Measurements from ENCODE around the gene CNTROB.
A peak's percentile ranks its signal among the peaks of the same experiment; 100 is the strongest.

The CNTROB gene, protein sequence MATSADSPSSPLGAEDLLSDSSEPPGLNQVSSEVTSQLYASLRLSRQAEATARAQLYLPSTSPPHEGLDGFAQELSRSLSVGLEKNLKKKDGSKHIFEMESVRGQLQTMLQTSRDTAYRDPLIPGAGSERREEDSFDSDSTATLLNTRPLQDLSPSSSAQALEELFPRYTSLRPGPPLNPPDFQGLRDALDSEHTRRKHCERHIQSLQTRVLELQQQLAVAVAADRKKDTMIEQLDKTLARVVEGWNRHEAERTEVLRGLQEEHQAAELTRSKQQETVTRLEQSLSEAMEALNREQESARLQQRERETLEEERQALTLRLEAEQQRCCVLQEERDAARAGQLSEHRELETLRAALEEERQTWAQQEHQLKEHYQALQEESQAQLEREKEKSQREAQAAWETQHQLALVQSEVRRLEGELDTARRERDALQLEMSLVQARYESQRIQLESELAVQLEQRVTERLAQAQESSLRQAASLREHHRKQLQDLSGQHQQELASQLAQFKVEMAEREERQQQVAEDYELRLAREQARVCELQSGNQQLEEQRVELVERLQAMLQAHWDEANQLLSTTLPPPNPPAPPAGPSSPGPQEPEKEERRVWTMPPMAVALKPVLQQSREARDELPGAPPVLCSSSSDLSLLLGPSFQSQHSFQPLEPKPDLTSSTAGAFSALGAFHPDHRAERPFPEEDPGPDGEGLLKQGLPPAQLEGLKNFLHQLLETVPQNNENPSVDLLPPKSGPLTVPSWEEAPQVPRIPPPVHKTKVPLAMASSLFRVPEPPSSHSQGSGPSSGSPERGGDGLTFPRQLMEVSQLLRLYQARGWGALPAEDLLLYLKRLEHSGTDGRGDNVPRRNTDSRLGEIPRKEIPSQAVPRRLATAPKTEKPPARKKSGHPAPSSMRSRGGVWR

DNA sequence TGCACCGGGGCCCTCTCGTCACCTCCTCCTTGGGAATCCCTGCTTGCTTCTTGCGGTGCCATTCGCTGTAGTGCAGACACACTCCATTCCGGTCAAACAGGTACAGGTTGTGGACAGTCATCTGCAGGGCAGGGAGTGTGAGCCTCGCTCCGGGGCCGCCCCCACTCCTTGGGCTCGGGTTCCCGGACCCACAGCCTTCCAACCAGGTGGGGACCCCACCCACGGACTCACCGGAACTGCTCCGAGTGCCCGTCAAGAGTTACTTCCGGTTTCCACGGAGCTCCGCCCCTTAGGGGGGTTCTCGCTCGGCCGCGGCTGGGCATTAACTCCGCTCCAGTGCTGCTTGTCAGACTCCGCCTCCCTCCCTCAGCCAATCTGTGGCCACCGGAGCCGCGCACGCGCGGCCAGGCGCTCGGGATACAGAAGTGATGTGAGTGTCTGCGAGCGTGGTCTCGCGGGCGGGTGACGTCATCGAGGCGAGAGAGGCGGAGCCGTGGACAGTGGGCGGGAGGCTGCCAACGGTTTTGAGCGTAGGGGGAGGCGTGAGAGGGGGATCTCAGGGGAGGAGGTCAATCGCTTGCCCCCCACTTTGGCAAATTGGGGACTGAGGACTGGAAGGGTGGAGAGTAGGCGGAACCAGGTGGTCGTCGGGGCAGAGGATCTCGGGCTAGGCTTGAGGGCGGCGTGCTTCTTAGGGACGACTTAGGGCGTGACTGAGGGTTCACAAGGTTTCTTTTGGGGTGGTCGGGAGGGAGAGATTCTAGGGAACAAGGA lies at the start of gene CNTROB, which contains the start of gene TRAPPC1:
CNTROB (plus strand) TSS at position 498 of the 774 bp plus-strand sequence. CDS start 874 bp downstream, outside the sequence.
TRAPPC1 (minus strand) TSS at position 238 of the 774 bp plus-strand sequence; CDS start at position 121, 117 bp downstream.
- peak; percentile 98 to 100 (median 99) for DNase-seq (ENCODE audit: low read depth in 2 of 3, low spot score in 1 of 3)

DNA sequence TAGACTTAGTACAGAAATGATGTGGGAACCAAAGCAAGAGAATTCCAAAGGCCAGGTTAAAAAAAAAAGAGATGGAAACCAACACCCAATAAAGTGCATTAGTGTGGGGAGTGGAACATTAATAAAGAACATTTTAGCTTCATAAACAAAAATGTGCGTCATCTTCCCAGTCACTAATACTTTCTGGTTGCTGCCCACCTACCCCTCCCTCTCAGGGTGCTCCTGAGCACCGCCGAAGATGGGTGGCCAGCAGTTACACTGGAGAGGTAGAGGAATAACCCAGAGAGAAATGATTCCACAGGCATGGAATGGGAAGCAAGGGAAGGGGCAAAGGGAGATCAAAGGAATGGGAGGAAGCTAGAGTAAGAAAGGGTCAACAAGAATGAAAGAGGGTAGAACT lies 49.4 kb upstream of the CNTROB start:
- DNase-seq (ENCODE audit: low read depth in 2 of 3, low spot score in 1 of 3), result no peak

DNA sequence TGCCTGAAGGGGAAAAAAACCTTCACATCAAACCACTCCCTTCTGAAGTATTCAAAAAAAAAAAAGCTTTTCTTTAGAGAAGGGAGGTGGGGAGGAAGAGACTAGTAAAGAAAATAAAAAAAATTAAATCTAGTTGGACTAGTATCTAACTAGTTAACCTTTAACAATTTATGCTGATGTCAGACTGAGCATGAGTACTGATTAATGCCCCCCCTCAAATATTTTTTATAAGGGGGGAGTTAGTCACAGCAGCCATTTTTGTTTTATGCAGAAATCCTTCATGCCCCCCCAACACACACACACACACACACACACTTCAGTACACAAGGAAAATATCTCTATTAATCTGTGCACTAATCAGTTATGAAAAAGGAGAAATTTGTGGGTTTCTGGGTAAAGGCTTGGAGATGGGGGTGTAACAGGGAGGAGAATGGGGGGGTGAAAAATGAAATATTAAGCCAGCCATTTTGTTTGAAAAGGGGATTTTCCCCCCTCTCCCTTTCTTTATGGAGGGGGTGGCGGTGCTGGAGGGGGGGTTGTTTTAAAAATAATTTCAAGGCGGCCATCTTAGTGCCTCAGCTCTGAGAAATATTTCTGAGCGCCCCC lies 48.1 kb upstream of the CNTROB start:
- DNase-seq (ENCODE audit: low read depth in 2 of 3, low spot score in 1 of 3), result peak in 1 of 3 donors; percentile 21

DNA sequence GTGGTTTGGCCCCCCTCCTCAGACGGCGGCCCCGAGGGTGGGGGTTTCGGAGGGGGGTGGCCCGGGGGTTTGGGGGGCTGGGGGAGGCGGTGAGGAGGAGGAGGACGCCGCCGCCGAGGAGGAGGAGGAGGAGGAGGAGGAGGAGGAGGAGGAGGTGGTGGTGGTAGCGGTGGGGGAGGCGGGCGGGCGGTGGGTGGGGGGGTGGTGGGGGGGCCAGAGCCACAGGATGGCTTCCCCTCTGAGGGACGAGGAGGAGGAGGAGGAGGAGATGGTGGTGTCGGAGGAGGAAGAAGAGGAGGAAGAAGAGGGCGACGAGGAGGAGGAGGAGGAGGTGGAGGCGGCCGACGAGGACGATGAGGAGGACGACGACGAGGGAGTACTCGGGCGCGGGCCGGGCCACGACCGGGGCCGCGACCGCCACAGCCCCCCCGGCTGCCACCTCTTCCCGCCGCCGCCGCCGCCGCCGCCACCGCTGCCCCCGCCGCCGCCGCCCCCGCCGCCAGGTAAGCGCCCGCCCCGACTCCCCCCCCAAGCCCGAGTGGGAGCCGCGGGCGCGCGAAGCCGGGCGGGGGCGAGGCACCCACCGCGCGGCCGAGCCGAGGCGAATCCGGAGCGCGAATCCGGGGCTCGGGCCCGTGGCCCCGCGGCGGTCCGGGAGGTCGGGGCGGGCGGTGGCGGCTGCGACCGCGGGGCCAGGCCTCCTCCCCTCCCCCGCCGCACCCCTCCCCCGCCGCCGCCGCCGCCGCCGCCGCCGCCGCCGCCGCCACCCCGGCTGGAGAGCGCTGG lies 47.2 kb upstream of the CNTROB start:
- DNase-seq (ENCODE audit: low read depth in 2 of 3, low spot score in 1 of 3), result peak in 1 of 3 donors; percentile 14

DNA sequence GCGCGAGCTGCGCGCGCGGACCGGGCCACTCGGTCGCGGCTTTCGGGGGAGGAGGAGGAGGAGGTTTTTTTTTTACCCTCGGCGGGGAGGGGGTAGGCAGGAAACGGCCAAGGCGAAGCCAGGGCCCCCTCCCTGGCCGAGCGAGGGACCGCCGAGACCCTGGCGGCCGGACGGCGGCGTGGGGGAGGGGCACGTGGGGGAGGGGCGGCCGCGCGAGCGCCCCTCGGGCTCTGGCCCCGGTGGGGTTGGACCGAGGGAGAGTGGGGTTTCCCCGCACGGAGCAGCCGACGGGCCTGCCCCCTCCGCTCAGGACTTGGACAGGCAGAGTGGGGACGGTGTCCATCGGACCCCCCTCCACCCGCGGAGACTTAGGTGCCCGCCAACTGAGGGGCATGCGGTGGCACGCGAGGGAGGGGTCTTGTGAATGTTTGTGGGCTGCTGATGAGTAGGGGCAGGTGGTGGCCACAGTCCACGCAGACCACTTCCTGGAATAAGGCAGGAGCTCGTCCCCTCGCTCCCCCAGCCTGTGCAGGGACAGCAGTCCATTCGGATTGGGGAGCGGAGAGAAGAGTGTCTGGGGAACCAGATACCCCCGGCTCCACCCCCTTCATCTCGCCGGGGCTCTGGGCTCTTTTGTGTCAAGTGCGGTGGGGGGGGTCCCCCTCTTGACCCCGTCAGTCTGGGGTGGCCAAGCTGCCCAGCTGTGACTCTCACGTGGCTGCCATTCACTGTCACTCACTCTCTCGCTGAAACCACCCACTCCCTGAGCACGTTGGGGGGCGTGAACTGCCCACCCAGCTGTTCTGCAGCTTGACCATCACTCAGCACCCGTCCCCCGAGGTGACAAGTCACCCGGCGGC lies 46.4 kb upstream of the CNTROB start:
- peak; percentile 13 to 40 (median 14) for DNase-seq (ENCODE audit: low read depth in 2 of 3, low spot score in 1 of 3)

DNA sequence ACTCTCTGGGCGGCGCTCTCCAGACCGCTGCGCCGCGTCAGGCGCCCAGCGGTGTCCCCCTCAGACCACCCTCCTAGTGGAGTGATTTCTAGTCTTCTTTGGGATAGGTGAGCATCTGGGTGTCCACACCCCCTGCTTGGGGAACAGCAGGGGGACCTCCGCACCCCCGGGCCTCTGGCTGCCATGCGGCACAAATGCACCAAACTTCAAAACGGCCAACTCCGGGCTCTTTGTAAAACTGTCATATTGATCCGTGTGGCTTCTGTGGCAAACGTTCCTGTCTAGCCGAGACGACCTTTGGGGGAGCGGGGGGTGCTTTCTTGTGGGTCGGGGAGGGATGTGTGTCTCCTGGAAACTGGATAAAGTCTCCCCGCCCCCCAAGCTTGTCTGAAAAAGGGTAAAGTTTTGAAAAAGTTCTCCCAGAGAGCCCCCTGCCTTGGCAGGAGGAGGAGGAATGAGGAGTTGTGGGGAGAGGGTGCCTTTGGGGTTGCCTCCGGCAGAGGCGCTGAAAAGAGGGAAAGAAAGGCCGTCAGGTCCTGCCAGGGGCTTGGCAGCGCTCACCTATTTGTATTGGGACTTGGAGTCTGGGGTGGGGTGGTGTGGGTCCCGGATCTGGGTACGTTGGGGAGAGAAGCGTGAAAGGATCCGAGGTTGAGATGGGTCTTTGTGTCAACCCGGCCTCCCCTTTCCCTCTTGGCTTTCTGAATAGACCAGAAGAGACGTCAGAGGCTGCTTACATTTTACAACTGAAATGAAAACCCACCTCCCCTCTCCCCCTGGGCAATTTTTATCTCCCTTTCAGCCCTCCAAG lies 45.6 kb upstream of the CNTROB start:
- DNase-seq (ENCODE audit: low read depth in 2 of 3, low spot score in 1 of 3), result peak; percentile 19 to 47 (median 33)

DNA sequence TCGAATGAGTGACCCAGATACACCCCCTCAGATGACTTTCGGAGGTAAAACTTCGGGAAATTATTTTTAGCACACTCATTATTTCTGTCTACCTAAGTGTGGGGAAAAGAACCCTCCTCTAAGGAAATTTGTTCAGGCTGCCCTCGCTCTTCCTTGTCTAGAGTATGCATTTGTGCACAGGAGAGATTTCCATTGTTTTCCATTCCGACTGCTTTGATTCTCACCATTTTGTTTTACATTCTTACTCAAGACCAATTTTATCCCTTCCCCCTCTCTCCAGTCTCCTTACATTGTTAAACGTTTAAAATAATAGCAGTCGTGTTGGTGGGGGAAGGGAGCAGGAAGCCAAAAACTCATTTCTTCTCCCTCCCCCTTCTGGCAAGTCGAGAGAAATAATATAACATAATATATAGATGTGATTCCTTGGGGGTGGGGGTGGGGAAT lies 44.9 kb upstream of the CNTROB start:
- no peak for DNase-seq (ENCODE audit: low read depth in 2 of 3, low spot score in 1 of 3)

DNA sequence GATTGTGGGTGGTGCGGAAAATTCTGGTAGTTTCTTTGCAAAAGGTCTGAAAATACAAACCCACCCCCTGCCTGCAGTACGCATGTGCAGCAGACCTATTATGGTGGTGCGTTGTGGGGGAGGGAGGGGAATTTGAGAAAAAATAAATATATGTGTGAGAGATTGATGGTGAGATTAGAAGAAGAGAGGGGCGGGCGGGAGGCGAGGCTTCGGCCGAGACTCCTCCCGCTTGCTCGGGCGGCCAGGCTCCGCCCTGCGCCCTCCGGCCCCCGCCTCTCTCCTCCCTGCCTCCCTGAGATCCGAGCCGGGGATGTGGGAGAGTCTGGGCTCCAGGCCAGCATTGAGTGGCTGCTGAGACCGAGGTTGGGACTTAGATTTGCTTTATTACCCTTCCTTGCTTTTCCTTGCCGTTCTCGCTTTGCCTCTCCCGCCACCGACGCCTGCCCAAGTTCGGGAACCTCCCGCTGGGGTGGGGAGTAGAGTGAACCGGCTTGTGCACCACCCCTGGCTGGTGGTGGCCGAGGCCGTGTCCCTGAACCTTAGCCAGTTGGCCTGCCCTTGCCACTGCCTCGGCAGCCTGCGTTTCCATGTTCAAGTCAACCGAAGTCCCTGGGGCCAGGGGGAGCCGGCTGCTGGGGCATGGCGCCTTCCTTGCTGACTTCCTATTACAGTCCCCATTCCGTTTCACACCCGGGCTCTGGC lies 44.4 kb upstream of the CNTROB start:
- DNase-seq (ENCODE audit: low read depth in 2 of 3, low spot score in 1 of 3), result peak; percentile 82 to 89 (median 83)

DNA sequence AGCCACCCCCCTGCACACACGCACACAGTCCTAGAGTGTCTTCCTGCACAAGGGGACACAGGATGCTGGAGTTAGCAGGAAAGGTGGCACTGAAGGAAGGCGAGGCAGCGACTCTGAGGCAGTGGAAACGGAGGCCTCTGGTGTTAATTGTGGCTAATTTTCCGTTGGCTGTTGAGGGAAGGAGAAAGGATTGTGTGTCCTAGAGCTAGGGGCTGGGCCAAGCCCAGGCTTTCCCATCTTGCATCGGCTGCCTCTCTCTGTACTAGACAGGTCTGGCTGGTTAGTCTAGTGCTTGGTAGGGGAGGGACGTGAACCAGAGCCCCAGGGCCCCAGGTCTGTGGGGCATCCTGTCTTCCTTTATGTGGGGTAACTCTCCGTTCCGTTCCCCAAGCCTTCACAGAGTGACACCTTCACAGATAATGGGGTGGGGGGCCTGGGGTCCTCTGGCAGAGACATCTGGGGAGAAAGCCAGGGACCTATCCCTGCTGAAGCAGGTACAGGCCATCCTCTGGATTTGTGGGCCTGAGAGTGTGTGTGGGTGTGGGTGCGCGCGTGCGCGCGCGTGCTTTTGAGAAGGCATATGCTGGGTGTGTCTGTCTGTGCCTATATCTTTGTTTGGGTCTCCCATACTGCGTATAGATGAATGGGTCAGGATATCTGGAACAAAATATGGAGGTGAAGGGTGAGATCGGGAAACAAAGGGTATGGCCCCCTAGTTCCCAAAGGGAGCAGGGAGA lies 43.7 kb upstream of the CNTROB start, which contains the start of gene CHD3:
CHD3 (plus strand) TSS at position 606 of the 737 bp plus-strand sequence. CDS start 212 bp downstream, outside the sequence.
- peak; percentile 40 to 56 (median 52) for DNase-seq (ENCODE audit: low read depth in 2 of 3, low spot score in 1 of 3)

DNA sequence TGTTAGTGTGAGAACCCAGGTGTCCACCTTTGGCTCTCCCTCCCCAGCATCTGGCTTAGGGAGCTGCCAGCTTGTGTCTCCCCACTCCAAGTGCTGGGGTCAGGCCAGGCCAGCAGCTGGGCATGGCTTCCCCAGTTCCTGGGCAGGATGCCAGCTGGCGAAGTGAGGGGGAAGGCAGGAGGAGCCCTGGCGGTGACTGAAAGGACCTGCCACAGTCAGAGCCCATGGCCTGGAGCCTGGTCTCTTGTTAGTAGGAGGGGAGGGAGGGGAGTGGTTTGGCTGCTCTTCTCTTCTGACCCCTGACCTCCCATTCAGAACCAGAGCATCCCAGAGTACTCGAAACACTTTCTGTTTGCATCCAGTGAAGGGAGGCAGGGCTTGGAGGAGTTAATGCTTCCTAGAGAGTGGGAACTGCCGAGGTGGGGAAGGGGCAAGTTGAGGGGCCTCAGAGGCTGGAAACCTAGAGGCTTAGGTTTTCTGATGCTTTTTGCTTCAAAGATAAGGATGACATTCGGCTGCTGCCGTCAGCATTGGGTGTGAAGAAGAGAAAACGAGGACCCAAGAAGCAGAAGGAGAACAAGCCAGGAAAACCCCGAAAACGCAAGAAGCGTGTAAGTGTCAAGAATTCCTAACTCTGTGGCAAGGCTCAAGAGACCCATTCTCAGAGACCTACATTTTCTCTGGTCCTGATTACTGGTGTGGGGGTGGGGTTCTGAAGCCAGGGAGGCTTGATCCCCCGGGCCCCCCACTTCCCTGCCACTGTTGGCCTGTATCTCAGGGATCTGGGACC lies 42.6 kb upstream of the CNTROB start:
- DNase-seq (ENCODE audit: low read depth in 2 of 3, low spot score in 1 of 3), result peak in 2 of 3 donors; percentile 30 to 32

DNA sequence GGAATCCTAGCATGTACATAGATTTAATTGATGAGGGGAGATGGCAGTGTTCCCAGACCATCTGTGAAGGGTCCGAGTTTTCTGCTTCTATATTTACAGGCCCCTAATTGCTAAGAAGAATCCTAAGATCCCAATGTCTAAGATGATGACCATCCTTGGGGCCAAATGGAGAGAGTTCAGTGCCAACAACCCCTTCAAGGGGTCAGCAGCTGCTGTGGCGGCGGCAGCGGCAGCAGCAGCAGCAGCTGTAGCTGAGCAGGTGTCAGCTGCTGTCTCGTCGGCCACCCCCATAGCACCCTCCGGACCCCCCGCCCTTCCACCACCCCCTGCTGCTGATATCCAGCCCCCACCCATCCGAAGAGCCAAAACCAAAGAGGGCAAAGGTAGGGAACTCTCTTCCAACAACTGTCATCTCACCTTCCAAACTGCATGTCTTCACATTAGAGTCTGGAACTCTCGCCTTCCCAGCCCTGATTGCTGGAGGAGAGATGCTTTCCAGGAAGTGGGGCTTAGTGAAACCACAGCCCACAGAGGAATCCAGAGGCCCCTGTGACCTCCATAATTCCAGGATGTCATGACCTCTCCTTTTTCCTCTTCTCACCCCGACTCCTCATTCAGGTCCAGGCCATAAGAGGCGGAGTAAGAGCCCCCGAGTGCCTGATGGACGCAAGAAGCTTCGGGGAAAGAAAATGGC lies 38.7 kb upstream of the CNTROB start:
- no peak for DNase-seq (ENCODE audit: low read depth in 2 of 3, low spot score in 1 of 3)

DNA sequence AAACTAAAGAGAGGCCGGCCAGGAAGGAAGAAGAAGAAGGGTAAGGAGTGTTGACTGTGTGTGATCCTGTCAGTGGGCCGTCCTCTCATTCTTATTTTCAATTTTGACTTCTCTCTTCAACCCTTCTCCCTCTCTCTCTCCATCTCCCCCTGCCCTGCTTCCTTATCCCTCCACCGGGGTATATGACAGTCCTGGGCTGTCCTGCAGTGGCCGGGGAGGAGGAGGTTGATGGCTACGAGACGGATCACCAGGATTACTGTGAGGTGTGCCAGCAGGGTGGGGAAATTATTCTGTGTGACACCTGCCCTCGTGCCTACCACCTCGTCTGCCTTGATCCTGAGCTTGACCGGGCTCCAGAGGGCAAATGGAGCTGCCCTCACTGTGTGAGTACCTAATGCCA lies 37.8 kb upstream of the CNTROB start:
- DNase-seq (ENCODE audit: low read depth in 2 of 3, low spot score in 1 of 3), result no peak

DNA sequence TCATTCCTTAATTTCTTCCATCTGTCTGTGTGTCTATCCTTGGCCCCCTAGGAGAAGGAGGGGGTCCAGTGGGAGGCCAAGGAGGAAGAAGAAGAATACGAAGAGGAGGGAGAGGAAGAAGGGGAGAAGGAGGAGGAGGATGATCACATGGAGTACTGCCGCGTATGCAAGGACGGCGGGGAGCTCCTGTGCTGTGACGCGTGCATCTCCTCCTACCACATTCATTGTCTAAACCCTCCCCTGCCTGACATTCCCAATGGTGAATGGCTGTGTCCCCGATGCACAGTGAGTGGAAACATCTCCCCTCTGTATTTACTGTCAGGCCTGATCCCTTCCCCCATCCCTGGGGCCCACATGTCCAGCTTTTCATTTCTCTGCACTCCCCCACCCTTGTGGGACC lies 37.1 kb upstream of the CNTROB start:
- DNase-seq (ENCODE audit: low read depth in 2 of 3, low spot score in 1 of 3), result no peak

DNA sequence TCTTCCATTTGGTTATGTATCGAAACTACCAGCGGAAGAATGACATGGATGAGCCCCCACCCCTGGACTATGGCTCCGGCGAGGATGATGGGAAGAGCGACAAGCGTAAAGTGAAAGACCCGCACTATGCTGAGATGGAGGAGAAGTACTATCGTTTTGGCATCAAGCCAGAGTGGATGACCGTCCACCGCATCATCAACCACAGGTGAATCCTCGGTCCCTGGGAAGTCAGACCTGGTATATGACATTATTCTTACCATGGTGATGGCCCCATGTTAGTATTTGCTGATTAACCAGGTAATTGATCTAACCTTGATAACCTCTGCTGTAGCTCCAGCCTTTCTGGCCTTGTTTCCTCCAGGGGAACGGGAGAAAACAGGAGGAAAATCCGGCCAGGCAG lies 34.9 kb upstream of the CNTROB start:
- no peak for DNase-seq (ENCODE audit: low read depth in 2 of 3, low spot score in 1 of 3)

DNA sequence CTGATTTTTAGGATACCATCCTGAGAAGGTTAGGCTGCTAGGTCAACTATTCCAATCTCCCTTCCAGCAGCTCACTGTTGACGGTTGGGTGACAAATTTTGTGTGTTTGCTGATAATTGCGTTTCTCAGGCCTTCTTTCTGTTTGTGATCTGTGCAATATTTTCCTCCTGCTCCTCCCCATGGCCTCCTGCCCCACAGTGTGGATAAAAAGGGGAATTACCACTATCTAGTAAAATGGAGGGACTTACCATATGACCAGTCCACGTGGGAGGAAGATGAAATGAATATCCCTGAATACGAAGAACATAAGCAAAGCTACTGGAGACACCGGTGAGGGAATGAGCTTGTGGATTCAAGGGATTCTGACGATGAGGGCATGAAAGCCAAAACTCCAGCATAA lies 34.2 kb upstream of the CNTROB start:
- no peak for DNase-seq (ENCODE audit: low read depth in 2 of 3, low spot score in 1 of 3)

All from stimulated activated CD4-positive, alpha-beta T cell treated with anti-CD3 and anti-CD28 coated beads, Interleukin-12 subunit alpha, Interleukin-12 subunit beta, amount 100 ng/mL, for 48 hours (primary cell).